ENCODE measurements around the gene DAB2.

Gene DAB2

DNA sequence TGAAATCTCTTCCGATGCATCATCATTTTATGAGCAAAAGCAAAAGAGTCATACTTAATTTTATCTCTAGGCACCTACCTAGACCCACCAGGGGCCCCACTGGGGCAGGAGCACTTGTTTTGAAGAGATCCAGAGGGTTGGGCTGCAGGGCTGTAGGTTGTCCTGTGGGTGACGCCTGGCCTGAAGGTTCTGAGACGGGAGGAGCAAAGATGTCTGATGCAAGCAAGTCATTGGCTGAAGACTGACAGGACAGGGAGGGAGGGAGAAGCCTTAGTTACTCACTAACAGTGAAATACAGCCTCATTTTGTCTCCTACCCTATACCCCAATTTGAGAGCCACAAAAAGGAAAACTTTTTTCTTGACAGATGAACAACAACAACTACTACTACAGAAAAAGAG, 43.4 kb downstream of the DAB2 start:
- no peak for DNase-seq (ENCODE audit: low read depth in 2 of 2)

DNA sequence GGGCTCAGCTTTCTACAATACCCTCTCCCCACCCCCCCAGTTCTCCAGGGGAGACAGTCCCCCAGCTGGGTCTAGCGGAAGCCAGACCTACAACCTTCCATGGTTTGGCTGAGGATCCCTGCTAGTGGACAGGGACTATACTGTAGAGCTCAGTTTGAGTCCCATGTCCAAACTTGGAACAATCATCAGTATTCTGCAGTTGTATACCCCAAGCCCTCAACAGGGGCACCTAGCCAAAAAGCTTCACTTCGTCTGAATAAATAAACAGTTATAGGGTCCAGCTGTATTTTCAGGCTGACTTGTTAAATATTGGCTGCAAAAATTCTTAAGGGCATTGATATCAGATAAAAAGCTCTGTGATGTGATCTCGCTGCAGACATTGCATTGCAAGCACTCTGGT, 45.1 kb downstream of the DAB2 start:
- no peak for DNase-seq (ENCODE audit: low read depth in 2 of 2)

DNA sequence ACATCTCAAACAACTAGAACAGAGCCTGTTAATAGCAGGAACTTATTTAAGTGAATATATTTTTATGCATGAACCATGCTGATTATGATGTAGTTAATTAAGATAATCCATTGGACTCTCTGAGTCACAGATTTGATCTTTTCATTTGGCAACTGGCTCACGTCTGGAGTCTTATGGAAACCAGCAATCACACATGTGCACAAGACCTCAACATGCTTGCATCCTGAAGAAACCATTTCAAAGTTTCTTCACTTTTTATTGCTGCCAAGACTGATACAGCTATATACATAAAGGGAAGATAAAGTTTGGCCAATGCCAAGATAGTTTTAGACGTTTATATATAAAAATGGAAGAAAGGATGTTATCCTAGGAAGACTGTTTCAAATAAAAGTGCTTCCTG, 47.2 kb downstream of the DAB2 start:
- DNase-seq (ENCODE audit: low read depth in 2 of 2) = no peak

DNA sequence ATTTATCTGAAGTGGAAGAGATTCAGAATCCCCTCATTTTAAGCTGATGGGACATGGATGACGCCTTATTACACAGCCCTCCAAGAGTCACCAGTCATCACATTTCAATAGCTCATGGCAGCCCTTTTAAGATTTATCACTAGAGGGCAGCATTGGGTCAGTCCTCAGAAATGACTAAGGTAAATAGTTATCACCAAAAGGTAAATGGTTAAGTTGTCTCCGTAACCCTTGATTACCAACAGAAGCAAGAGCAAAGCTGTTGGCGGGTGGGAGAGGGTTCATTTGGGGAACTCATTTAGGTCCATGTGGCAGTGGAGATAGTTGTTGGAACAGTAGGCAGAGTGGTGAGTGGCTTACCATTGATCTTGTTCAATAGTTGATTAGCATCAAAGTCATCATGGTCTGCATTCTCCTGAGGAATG, 48.5 kb downstream of the DAB2 start:
- no peak for DNase-seq (ENCODE audit: low read depth in 2 of 2)

DNA sequence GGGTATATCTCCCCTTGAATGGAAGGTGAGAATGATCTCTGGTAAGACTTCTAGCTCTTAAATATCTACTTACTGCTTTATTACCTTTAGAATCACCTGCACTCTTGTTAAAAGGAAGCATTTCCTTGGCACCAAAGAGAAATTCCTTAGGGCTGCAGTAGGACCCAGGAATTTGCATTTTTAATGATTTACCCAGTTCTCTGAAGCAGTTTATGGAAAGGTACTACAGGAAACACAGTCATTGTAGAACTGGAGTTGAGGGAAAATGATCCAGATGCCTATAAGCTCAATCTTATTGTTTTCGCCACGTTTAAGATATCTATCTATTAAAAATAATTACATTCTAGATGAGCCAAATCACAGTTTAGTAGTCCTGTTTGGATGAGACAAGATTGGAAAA, 51.0 kb downstream of the DAB2 start:
- DNase-seq (ENCODE audit: low read depth in 2 of 2) = no peak

DNA sequence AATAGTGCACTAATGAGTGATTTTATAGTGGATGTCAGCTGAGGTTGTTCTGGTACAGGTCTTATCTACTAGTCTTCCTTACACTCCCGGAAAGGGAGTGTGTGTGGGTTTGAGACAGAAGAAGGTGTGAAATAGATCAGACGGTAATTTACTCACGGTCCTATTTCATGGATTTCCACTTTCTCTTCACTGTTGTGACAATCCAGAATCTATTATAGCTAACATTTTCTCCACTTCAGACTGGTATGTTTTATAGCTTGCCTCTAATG, 53.5 kb downstream of the DAB2 start:
- DNase-seq (ENCODE audit: low read depth in 2 of 2) = no peak

DNA sequence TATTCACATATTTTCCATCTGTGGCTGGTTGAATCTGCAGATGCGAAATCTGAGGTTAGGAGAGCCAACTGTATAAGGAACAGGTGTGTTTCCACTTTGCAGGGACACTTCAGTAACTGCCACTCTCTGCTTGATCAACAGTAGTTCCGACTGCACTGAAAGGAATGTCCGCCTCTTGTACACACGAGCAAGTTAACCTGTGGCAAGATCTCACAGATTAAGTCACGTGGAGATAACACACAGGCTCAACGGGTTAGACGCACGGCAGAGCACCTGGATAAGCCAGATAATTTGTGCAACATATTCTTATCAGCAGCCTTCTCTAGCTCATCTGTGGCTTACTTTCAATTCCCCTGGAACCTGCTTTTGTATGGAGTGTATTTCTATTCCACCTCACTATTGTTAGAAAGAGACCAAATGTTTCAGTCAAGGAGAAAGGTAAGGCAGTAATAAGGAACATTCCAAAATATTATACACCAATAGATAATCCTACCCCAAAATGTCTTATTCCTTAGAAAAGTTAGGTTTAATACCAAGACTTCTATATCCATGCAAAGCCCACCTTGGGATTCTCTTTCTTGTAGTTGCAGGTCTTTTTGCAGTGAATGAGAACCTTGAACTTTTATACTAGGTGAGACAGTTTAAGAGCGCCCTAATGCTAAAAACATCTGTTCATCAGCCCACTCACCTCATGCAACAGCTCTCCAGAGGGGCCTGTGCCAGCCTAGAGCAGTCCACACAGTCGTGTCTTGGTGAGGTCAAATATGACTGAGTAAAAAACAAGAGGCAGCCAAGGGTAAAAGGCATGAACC, 54.0 kb downstream of the DAB2 start:
- no peak for DNase-seq (ENCODE audit: low read depth in 2 of 2)

DNA sequence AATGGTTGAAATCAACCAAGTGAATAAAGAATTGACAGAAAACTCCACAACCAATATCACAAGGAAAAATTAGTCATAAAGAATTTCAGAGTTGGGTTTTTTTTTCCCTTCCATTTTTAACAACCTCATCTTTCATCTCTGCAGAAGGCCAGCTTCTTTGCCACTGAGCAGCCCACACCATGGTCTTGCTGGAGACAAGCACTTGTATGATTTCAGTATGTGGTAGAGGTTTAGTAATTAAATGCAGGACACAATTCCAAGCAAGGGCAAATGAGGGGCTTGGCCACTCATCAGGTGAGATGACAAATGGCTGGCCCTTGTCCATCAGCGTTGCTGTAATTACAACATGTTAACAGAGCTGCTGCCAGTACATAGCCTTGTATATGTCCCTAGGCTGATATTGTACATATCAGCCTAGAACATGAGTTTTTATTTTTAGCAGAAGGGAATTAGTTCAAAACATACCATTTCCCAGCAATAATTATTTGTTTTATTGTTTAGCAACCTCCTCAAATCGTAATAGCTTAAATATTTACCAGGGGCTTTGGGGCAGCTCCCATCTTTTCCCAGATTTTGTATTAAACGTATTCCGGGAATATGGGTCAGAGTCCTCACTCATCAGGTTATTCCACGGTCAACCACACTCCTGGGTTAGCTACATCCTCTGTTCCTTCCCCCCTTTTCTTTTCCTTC, 55.5 kb downstream of the DAB2 start:
- no peak for DNase-seq (ENCODE audit: low read depth in 2 of 2)

DNA sequence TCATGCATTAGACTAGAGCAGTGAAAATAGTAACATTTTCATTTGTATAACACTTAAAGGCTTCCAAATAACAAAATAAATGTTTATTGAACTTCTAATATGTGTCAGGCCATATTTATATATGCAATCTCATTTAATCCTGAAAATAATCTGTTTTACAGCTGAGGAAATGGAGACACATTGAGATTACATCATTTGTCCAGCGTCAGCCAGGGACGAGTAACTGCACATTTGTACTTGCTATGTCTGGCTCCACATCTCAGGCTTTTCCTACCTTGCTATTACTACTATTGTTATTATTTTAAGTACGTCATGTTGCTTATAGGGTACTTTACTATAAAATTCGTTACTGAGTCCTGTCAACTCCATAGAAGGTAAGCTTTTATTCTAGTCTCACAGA, 56.7 kb downstream of the DAB2 start:
- DNase-seq (ENCODE audit: low read depth in 2 of 2) = no peak

DNA sequence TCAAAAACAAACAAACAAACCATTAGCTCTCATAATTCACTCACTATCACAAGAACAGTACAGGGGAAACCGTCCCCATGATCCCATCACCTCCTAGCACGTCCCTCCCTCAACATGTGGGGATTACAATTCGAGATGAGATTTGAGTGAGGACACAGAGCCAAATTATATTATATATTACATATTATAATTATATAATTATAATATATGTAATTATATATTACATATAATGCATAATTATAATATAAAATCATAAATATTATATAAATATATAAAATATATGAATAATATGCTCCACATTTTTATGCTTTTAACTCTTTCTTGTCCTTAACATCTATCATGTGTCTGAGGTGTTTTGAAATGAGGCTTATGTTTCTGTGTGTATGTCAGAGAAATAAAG, 57.1 kb downstream of the DAB2 start:
- DNase-seq (ENCODE audit: low read depth in 2 of 2) = no peak

DNA sequence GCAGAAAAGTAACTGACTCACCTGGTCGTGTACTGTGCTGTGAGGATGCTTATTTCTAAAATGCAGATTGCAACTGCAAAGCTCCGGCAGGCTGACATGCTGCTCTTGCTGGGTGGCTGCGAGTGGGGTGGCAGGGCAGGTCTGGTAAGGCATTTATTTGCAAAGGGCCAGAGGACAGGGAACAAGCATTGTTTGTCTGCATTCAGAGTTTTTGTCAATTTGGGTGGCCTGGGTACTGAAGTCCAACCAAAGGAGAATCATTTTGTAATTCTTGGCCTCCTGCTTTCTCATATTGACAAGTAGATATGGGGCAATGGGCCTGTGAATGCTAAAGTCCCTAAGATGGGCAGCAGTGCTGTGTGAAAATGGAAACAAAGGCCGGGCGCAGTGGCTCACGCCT, 60.4 kb downstream of the DAB2 start, which contains the start of gene C9:
Gene C9, minus strand, starts transcription at position 129 of the 400 bp plus-strand sequence. Its CDS starts 31 bp downstream, at position 98.
- no peak for DNase-seq (ENCODE audit: low read depth in 2 of 2)

DNA sequence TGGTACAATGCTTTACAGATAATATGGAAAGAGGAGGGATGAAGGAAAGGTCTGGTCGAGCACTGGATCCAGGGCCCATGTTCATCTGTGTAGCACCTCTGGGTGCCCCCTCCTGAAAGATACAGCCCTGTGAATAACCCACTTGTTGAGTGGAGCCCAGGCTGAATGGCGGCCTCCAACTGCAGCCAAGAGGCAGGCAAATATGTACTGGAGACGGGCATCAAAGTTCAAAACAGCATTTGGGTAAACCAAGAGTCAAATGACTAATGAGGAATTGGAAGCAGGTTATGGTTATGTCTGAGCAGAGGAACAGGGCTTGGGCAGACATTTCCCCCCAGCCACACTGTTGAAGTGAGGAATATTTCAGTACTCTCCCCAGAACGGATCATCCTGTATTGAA, 61.6 kb downstream of the DAB2 start:
- no peak for DNase-seq (ENCODE audit: low read depth in 2 of 2)

DNA sequence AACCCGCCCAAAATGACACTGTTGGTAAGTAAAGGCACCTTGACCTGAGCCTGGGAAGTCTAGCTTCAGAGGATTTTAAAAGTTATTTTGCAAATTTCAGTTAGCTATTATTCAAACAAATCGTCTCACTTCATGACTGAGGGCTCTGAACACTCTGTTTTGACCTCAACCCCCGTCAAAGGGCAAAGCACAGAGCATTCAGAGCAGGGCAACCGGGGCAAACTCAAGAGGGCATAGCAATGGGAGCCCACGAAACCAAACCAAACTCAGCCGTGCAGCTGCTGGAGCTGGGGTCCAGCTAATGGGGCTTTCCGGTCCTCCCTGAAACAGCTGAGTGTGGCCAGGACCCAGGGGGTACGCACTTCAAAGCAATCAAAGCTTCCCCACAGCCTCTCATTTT, 62.1 kb downstream of the DAB2 start:
- no peak for DNase-seq (ENCODE audit: low read depth in 2 of 2)

DNA sequence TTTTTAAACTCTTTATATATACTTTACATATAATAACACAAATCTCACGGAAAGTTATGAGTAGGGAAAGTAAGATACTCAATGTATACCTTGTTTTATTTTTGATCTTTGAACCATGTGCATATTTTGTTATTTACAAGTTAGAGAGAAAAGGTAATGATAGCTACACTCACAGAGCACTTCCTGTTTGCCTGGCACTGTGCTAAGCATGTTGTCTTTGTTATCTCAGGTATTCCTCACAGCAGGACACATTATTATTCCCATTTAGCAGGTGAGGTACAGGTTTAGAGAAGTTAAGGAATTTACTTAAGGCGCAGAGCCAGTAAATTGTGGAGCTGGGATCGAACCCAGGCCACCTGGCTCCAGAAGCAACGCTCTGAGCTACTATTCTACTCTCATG, 63.5 kb downstream of the DAB2 start:
- no peak for DNase-seq (ENCODE audit: low read depth in 2 of 2)

DNA sequence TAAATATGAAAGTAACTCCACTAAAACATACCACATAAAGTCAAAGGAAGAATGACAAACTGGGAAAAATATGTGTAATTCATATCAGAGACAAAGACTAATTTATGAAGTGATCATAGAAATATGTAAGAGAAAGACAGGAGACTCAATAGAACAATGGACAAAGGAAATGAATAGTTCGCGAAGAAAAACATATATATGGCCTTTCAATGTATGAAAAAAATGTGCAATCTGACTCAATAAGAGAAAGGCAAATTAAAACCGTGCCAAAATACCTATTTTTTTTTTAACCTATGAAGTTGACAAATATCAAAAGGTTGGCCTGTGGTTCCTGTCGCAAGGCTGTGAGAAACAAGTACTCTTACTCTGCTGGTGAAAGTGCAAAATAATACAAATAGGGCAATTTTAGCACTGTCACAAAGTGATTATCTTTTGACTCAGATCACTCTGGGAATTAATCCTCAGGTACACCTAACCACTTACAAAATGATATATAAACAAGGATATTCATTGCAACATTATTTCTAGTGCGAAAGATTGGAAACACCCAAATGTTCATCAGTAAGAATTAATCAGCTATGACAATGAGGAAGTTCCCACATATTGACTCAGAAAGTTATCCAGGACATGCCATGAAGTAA, 64.2 kb downstream of the DAB2 start:
- no peak for DNase-seq (ENCODE audit: low read depth in 2 of 2)

DNA sequence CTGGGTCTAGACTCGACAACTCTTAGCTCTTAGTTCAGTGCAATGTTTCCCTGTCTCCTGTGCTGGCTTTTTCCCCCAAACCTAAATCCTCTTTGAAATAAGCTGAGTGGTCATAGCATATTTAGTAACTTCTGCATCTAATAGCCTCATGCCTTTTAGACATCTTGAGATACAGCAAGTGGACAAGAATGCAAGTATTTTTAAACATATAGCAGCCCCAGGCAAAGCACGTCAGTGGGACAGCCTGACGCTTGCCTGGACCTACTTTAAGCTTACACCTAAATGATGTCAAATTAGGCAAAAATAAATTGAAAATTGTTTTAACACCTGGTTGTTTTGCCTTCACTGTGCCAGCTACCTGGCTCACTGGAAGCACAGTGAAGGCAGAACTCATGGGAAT, 68.5 kb downstream of the DAB2 start:
- no peak for DNase-seq (ENCODE audit: low read depth in 2 of 2)

DNA sequence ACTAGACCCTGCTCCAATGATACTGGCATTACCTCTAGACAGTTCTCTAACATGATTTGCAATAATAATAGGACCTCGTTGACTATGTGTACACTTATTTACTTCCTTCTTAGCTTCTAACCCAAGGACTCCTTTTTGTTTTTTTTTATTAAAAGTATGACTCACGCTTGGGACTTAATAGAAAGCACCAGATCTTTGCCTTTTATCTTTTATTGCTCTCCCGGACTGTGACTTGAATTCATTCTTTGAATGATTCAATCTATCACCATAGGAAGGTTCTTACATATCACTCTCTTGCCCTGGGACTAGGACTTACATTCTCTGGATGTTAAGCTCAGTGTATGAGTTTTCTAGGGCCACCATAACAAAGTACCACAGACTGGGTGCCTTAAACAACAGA, 69.5 kb downstream of the DAB2 start:
- DNase-seq (ENCODE audit: low read depth in 2 of 2) = no peak

DNA sequence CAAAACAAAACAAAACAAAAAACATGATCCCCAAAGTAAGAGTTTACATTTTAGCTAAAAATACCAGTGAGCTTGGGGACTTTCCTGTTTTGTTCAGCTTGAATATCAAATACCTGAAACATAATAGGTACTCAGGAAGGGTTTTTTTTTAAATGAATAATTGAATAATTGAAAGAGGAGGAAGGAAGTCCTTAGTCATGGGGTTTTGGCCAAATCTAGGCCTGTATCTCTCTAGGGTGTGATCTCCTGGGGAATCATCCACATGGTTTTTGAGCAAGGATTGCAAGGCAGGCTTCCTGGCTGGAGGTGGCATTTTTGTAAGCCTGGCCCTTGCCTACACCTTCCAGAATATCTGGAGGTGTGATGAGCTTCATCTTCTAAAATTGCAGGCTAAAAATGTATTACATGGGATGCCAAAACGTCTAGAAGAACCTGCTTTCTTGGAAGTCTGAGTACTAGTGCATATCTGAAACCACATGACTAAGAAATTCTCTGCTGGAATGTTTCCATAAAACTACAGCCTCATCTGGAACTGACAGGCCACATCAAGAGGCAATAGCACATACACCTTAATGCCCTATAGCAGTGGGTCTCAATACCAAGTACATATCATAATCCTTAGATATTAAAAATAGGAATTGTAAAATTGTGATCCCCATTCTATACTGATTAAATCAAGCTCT, 70.9 kb downstream of the DAB2 start:
- no peak for DNase-seq (ENCODE audit: low read depth in 2 of 2)

DNA sequence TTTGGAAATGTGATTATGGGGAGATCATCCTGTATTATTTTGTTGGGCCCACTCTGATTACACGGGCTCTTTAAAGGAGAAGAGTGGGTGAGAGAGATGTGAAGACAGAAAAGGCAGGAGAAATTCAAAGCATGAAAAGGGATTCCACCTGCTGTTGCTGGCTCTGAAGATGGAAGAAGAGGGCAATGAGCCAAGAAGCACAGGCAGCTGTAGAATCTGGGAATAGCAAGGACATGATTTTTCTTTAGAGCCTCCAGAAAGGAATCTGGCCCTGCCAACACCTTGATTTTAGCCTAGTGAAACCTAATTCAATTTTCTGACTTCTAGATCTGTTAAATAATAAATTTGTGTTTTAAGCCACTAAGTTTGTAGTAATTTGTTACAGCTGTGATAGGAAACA, 71.8 kb downstream of the DAB2 start:
- DNase-seq (ENCODE audit: low read depth in 2 of 2) = no peak

DNA sequence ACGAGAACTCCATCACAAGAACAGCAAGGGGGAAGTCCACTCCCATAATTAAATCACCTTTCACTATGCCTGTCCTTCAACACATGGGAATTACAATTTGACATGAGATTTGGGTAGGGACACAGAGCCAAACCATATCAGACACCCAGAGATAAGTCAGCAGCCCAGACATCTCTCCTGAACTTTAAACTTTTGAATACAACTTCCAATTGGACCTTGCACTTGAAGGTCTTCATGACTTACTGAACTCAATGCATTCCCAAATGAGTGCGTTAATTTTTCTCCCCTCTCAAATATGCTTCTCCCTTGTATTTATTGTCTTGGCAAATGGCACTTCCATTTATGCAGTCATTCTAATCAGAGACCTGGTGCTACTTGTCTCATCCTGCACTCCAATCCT, 72.6 kb downstream of the DAB2 start:
- no peak for DNase-seq (ENCODE audit: low read depth in 2 of 2)

DNA sequence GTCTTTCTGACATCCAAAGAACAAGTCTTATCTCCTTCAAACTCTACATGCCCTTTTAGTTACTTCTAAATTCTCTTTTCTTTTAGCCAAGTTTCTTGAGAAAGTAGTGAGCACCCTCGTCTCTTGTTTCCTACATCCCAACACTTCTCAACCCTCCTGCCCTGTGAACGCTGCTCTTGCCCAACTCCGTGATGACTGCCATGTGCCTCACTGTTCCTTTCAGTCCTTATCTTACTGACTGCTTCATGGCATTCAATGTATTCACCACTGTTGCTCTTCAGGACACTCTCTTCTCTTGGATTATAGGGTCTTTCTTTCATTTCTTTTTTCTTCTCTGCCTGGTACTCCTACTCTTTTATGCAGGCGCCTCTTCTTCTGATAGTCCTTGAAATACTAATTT, 75.3 kb downstream of the DAB2 start:
- DNase-seq (ENCODE audit: low read depth in 2 of 2) = no peak

DNA sequence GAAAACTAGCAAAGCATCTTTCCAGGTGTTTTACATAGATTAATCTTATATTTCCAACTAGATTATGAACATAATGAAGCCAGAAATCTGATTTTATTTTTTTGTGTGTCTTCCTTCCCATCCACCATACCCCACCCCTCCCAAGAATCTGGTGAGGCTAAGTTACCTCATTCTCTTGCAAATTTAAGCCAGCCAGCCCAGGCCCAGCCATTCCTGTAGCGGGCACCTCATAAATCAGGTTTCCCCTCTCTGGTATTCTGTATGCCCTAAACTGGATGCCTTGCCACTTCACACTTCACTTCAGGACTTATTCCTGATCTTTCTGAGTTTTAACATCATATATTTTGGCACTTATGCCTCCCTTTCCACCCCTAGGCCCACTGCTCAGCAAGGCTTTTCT, 82.3 kb downstream of the DAB2 start:
- DNase-seq (ENCODE audit: low read depth in 2 of 2) = no peak

DNA sequence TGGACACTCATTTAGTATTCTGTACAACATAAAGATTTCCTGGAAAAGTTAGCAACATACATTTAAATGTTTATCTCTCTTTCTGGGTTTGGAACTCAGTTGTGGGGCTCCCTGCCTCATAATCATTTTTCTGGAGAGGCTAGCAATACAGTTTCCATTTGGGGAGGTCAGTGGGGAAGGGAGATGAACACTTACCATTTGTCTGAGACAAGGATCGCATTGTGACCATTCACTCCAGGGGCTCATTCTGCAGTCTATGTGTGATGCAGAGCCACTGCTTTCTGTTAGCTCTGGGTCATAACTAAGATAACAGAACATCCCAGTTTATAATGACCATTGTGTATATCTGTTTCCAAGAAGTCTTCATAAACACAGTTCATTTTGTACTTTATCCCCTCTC, 82.9 kb downstream of the DAB2 start:
- no peak for DNase-seq (ENCODE audit: low read depth in 2 of 2)

Measured in stimulated activated CD8-positive, alpha-beta memory T cell treated with anti-CD3 and anti-CD28 coated beads, Interleukin-2, amount 100 ng/mL, for 1 hour (primary cell).